IPS DF 6.9 (cell line): ENCODE measurements around the gene MRPL17.

ENCODE experiments used
- DNase-seq: peaks from one replicate; pipeline ENCODE4 v3.0.0-alpha.2; 2013; ENCODE audit warnings: low read depth, low spot score
- H3K27ac ChIP-seq: one replicate; pipeline ENCODE4 v1.5.1; 2013; ENCODE audit warnings: low read length, control low read depth
- H3K27me3 ChIP-seq: 2 replicates; pipeline ENCODE4 v1.6.1; 2013; ENCODE audit warnings: mild to moderate bottlenecking, low read length; ENCODE audit not compliant: control insufficient read depth, insufficient read depth
- H3K36me3 ChIP-seq: 2 replicates; pipeline ENCODE4 v1.6.1; 2013; ENCODE audit warnings: low read length; ENCODE audit not compliant: control insufficient read depth, insufficient read depth
- H3K4me1 ChIP-seq: 2 replicates; pipeline ENCODE4 v1.6.1; 2013; ENCODE audit warnings: low read length; ENCODE audit not compliant: control insufficient read depth, insufficient read depth
- H3K4me3 ChIP-seq: 2 replicates; pipeline ENCODE4 v1.5.1; 2013; ENCODE audit warnings: mild to moderate bottlenecking, low read length
- H3K9me3 ChIP-seq: 2 replicates; pipeline ENCODE4 v1.6.1; 2013; ENCODE audit warnings: low read length, inconsistent platforms; ENCODE audit not compliant: control insufficient read depth, insufficient read depth
- WGBS: extraction: QIAGEN DNeasy Blood & Tissue Kit; methylation state at CpG from one replicate; pipeline ENCODE4 v1.1.7; 2013; ENCODE audit warnings: mixed read lengths, missing lambda C conversion rate; ENCODE audit not compliant: insufficient read length, insufficient coverage; 5-methylcytosine and 5-hydroxymethylcytosine counted together

The MRPL17 gene

DNA sequence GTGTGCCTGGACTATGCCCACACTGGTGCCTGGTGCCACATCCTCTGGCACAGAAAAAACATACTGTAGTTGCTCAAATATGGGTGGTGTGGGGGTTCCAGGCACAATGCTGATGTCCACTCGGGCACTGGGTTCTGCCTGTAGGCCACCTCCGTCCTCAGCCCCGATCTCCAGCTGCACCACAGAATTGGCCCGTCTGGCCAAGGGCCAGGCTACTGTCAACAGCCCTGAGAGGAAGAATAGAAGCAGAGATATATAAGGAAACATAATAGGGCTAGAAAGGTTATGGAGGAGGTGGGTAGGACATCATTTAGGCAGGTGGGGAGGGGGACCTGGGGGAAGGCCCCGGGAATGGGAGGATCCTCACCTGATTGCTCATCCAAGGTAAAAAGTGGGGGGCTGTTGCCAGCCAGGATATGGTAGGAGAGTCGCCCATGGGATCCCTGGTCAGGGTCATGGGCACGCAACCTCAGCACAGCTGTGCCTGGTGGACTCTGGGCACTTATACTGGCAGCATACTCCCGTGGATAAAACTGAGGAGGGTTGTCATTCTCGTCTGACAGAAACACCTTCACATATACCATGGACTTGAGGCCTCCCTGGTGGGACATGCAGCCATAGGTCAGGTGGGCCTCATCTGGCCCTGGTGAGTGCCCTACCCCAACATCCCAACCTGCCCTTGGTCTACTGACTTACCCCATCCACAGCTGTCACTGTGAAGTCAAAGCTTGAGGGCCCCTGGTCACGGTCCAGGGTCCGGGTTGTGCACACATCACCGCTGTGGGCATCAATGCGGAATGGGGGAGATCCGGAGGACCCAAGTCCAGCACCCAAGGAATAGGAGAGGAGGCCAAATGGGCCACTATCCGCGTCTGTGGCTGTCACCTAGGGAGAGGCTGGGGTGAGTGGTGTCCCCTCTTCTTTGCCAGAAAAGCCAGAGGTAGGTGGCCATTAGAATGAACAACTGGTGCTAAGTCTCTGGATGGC, 49.4 kb downstream of the MRPL17 start:
- Histone ChIP-seq H3K4me1 (peaks cover 4% of the 10 kb centered on the region; the same call in 1 of the 2 replicates), H3K4me3 (no peak overlapping the region), H3K9me3 (no peaks in the 10 kb centered on the region), H3K27ac (no peak overlapping the region), H3K36me3 (no peaks in the 10 kb centered on the region), H3K27me3 (peaks cover 16% of the 10 kb centered on the region; the same call in 1 of the 2 replicates)
- WGBS = no CpG with 5 or more reads among the region's 16 CpGs
- DNase-seq = no peak

GRCh38 chr11:6632116-6633073, 50.7 kb downstream of the MRPL17 start:
- Histone ChIP-seq H3K4me1 (peaks cover 4% of the 10 kb centered on the region; the same call in 1 of the 2 replicates), H3K27ac (no peak overlapping the region), H3K4me3 (no peak overlapping the region), H3K27me3 (peaks cover 16% of the 10 kb centered on the region; the same call in 1 of the 2 replicates), H3K36me3 (no peaks in the 10 kb centered on the region), H3K9me3 (no peaks in the 10 kb centered on the region)
- no CpG with 5 or more reads among the region's 29 CpGs for WGBS
- DNase-seq = no peak

DNA sequence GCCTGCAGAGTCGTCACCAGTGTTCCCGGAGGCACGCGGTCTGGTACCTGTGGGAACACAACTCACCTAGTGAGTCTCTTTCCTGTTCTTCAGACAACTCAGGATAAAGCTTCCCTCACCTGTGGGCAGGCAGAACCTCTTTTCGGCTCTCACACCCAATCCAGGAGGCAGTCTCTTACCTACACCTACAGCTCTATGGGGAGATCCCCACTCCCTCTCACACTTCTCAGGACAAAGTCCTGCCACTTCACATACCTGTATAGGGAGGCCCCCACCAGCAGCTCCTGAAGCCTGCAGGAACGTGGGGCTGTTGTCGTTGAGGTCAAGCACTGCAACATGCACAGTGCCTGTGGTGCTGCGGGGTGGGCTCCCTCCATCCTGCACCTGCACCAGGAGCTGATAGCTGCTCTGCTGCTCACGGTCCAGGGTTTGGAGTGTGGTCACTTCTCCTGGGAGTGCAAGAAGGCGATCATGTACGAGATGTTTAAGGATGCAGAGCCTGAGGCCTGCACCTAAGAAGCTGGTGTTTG, 51.7 kb downstream of the MRPL17 start:
- no peak overlapping the region for H3K27ac ChIP-seq
- H3K27me3 ChIP-seq = peaks cover 16% of the 10 kb centered on the region; the same call in 1 of the 2 replicates
- no peak for DNase-seq
- H3K4me1 ChIP-seq = peaks cover 4% of the 10 kb centered on the region; the same call in 1 of the 2 replicates
- no peak overlapping the region for H3K4me3 ChIP-seq
- H3K36me3 ChIP-seq = no peaks in the 10 kb centered on the region
- no peaks in the 10 kb centered on the region for H3K9me3 ChIP-seq
- WGBS = no CpG with 5 or more reads among the region's 11 CpGs

- Histone ChIP-seq H3K27ac (no peak overlapping the region), H3K36me3 (peaks cover 4% of the 10 kb centered on the region; the same call in 1 of the 2 replicates), H3K27me3 (peaks cover 16% of the 10 kb centered on the region; the same call in 1 of the 2 replicates), H3K9me3 (no peaks in the 10 kb centered on the region), H3K4me3 (peak overlapping the region; percentile 22; the same call in 1 of the 2 replicates), H3K4me1 (peaks cover 4% of the 10 kb centered on the region; the same call in 1 of the 2 replicates)
- WGBS = no CpG with 5 or more reads among the region's 28 CpGs
- no peak for DNase-seq
Observed at GRCh38 chr11:6630632-6631291, 52.4 kb downstream of the MRPL17 start.
